ENCODE results near the gene ALKBH1. TPM values are rescaled to one million over a fixed set of nuclear protein-coding genes. Genes with fewer than 3 reads are reported as not detected.
A peak's percentile ranks its signal among the peaks of the same experiment; 100 is the strongest.

The ALKBH1 gene
- total RNA-seq, 6 experiments from 2014 or later: 10.1 to 13.9 (median 10.7) TPM

DNA sequence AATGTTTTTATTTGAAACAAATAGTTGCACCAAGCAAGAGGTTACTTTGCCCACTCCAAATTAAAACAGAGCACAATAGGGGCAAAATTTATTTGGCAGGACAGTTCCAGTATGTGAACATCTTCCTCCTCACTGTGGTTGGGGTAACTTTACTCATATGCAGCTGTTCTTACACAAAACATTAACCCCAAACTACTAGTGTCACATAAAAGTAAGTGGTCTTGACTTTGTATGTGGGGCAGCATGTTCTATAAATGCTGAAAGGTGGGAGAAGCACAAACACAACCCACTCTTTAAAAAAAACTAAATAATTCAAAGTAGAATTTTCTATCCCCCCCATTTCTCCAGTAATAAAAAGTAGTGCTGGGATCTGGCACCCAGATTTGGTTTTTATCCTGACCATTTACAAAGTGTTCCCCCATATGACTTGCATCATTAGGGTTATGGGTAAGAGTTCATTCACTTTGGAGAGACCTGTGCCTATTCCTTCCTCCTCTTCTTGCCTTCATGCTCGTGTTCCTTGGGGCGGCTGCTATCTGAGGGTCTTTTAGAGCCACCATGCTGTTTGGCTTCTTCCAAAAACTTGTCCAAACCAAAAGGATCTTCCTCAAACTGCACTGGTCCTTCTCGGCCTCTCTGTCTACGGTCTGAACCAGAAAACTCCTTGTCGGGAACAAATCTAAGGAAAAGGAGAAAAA, 9.9 kb upstream of the ALKBH1 start:
- TF ChIP-seq, protein P1, sequence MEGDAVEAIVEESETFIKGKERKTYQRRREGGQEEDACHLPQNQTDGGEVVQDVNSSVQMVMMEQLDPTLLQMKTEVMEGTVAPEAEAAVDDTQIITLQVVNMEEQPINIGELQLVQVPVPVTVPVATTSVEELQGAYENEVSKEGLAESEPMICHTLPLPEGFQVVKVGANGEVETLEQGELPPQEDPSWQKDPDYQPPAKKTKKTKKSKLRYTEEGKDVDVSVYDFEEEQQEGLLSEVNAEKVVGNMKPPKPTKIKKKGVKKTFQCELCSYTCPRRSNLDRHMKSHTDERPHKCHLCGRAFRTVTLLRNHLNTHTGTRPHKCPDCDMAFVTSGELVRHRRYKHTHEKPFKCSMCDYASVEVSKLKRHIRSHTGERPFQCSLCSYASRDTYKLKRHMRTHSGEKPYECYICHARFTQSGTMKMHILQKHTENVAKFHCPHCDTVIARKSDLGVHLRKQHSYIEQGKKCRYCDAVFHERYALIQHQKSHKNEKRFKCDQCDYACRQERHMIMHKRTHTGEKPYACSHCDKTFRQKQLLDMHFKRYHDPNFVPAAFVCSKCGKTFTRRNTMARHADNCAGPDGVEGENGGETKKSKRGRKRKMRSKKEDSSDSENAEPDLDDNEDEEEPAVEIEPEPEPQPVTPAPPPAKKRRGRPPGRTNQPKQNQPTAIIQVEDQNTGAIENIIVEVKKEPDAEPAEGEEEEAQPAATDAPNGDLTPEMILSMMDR (IDR thresholded peaks at IDR 0.05): no peak
- Mint-ChIP-seq H3K27ac (no peak overlapping the region; the same call in 1 of the 2 replicates), H3K36me3 (ENCODE audit: low read depth) (peaks cover 39% of the 10 kb centered on the region), H3K9me3 (no peaks in the 10 kb centered on the region), H3K27me3 (ENCODE audit: insufficient read depth) (no peaks in the 10 kb centered on the region; the same call in 1 of the 2 replicates), H3K4me3 (no peak overlapping the region), H3K4me1 (ENCODE audit: low read depth) (peaks cover 7% of the 10 kb centered on the region; the same call in 1 of the 2 replicates)
- DNase-seq: no peak

DNA sequence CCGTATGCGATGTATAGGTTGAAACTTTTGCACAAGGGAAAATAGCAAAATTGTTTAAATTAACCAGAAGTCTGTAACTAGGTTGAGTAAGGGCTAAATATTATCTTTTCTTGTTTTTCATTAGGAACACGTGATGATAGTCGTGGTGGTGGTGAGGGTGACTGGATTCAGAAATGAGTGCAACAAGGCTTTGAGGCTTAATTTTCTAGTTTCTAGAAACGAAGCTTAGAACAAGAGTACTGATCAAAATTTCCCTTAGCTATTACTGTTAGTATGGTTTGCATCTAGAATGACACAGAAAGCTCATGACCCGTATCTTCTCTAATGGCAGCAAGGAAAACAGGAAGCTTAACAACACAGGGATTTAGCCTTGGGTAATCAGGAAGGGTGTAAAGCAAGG, 7.1 kb upstream of the ALKBH1 start:
- Mint-ChIP-seq H3K4me3 (no peak overlapping the region), H3K27me3 (ENCODE audit: insufficient read depth) (no peaks in the 10 kb centered on the region; the same call in 1 of the 2 replicates), H3K4me1 (ENCODE audit: low read depth) (peaks cover 14% of the 10 kb centered on the region), H3K9me3 (no peaks in the 10 kb centered on the region), H3K27ac (no peak overlapping the region), H3K36me3 (ENCODE audit: low read depth) (peaks cover 30% of the 10 kb centered on the region)
- TF ChIP-seq, protein P1 (IDR thresholded peaks at IDR 0.05): no peak
- DNase-seq: no peak

DNA sequence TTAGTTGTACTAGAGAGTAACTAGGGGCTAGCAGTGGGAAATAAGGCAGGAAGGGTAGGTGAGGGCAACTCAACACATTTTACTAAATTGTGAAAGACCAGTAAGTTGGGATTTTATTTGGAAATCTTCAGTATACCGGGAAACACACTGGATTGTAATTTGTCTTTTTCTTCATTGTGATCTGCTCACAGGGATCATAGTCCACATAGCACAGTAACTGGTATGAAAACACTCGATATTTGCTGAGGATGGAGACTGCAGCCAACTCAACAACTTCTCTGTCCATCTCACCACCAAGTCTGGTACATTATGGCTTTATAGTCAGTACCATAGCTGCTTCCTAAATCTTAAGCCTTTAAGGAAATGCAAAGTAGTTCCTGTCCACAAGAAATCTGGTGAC, 2.5 kb upstream of the ALKBH1 start:
- peaks cover 26% of the 10 kb centered on the region for H3K36me3 Mint-ChIP-seq (ENCODE audit: low read depth)
- no peaks in the 10 kb centered on the region for H3K9me3 Mint-ChIP-seq
- TF ChIP-seq, protein P1 (IDR thresholded peaks at IDR 0.05): no peak
- H3K4me3 Mint-ChIP-seq: 0 out of 2 replicates have a peak overlapping the region, but pooled peaks have one; percentile 10
- DNase-seq: no peak
- no peaks in the 10 kb centered on the region for H3K27me3 Mint-ChIP-seq (ENCODE audit: insufficient read depth)
- peak overlapping the region; percentile 46; the same call in 1 of the 2 replicates for H3K27ac Mint-ChIP-seq
- H3K4me1 Mint-ChIP-seq (ENCODE audit: low read depth): peaks cover 36% of the 10 kb centered on the region

DNA sequence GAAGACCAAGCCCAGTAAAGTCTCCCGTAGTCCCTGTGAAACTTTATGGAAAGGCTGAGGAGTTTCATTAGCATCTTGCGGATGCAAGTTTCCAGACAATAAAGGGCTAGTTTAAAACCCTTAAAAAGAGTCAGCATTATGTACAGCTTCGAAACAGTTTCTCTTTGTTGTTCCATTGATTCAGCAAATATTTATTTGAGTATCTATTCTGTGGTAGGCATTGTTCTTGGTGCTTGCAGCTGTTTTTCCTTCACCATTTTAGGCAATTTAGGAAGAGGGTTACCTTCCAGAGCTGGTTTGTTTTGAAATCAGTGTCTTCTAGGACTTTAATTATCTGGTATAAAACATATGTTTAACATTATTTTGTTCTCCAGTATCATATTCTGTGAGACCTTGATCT, 1.6 kb upstream of the ALKBH1 start:
- peak overlapping the region; percentile 82; the same call in 1 of the 2 replicates for H3K27ac Mint-ChIP-seq
- H3K4me3 Mint-ChIP-seq: peak overlapping the region; percentile 92
- TF ChIP-seq, protein P1 (IDR thresholded peaks at IDR 0.05): no peak
- H3K4me1 Mint-ChIP-seq (ENCODE audit: low read depth): peaks cover 29% of the 10 kb centered on the region
- H3K9me3 Mint-ChIP-seq: no peaks in the 10 kb centered on the region
- peaks cover 17% of the 10 kb centered on the region for H3K36me3 Mint-ChIP-seq (ENCODE audit: low read depth)
- no peak for DNase-seq
- H3K27me3 Mint-ChIP-seq (ENCODE audit: insufficient read depth): no peaks in the 10 kb centered on the region

DNA sequence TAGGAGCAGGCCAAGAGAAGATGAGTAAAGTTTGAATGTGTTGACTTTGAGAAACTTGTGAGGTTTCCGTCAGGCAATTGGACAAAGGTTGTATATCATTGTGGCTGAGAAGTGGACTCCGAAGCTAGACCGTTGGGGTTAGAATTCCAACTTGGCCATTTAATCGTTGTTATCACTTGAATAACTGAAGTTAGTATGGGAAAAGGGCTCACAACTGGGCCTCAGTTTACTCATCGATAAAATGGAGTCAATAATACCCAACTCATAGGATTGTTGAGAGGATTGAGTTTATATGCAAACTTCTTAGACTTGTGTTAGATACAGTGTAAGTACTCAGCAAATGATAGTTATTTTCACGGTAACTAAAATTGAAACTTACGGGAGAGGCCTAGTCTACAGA, 926 bp upstream of the ALKBH1 start:
- H3K27me3 Mint-ChIP-seq (ENCODE audit: insufficient read depth): no peaks in the 10 kb centered on the region
- H3K9me3 Mint-ChIP-seq: no peaks in the 10 kb centered on the region
- H3K4me1 Mint-ChIP-seq (ENCODE audit: low read depth): peaks cover 29% of the 10 kb centered on the region
- DNase-seq: no peak
- H3K36me3 Mint-ChIP-seq (ENCODE audit: low read depth): peaks cover 17% of the 10 kb centered on the region
- H3K4me3 Mint-ChIP-seq: peak overlapping the region; percentile 92
- peak overlapping the region; percentile 82 for H3K27ac Mint-ChIP-seq
- TF ChIP-seq, protein P1 (IDR thresholded peaks at IDR 0.05): no peak
